WTC11 (cell line): ENCODE measurements around the gene ALS2CL. TPM values are rescaled to one million over a fixed set of nuclear protein-coding genes. Genes with fewer than 3 reads are reported as not detected.

ENCODE experiments used
- ATAC-seq: fragments of 200-7000 bp; cut with Tn5 transposase; 2 replicates; pipeline ENCODE4 v1.10.0; 2021; ENCODE audit warnings: mild to moderate bottlenecking, moderate library complexity
- CTCF ChIA-PET: fragments of 300-600 bp; sonication (Branson Sonifier 250); formaldehyde crosslinking; loops from one replicate; lab custom pipeline; 2021; ENCODE audit warnings: antibody characterized with exemption; lab: Charles Lee
- POLR2A ChIA-PET: fragments of 350-600 bp; sonication (Branson Sonifier 250); formaldehyde crosslinking; loops from one replicate; lab custom pipeline; 2021; ENCODE audit warnings: antibody characterized with exemption; lab: Charles Lee
- DNase-seq: peaks from one replicate; pipeline ENCODE4 v3.0.0; 2021; ENCODE audit warnings: low spot score
- H3K27ac Mint-ChIP-seq: 2 replicates; pipeline ENCODE4 v1.8.0; 2021; ENCODE audit warnings: mixed read lengths
- H3K27me3 Mint-ChIP-seq: 2 replicates; pipeline ENCODE4 v1.8.0; 2021; ENCODE audit warnings: low read depth, mild to moderate bottlenecking, moderate library complexity, mixed read lengths
- H3K36me3 Mint-ChIP-seq: 2 replicates; pipeline ENCODE4 v1.8.0; 2021; ENCODE audit warnings: mixed read lengths
- H3K4me1 Mint-ChIP-seq: 2 replicates; pipeline ENCODE4 v1.8.0; 2022; ENCODE audit warnings: mixed read lengths
- H3K4me3 Mint-ChIP-seq: 2 replicates; pipeline ENCODE4 v1.8.0; 2021; ENCODE audit warnings: mild to moderate bottlenecking, moderate library complexity, mixed read lengths
- H3K9me3 Mint-ChIP-seq: 2 replicates; pipeline ENCODE4 v1.8.0; 2021; ENCODE audit warnings: mixed read lengths
- AR ChIP-seq: fragments of 250-450 bp; sonication (Bioruptor Pico); IDR thresholded peaks from 2 replicates; pipeline ENCODE4 v1.9.0; 2021; ENCODE audit warnings: mild to moderate bottlenecking
- ELF4 ChIP-seq: sonication (generic); formaldehyde crosslinking; IDR thresholded peaks from 2 replicates; pipeline ENCODE4 v1.8.1; 2022; ENCODE audit warnings: low read depth, mild to moderate bottlenecking, moderate library complexity, missing genetic modification reagents
- ERG ChIP-seq: fragments of 250-450 bp; sonication (Bioruptor Pico); IDR thresholded peaks from 2 replicates; pipeline ENCODE4 v1.8.0; 2021; ENCODE audit warnings: mild to moderate bottlenecking
- GTF2I ChIP-seq: fragments of 250-450 bp; sonication (Bioruptor Pico); conservative IDR thresholded peaks from 2 replicates; pipeline ENCODE4 v1.4.0; 2021; ENCODE audit warnings: mild to moderate bottlenecking
- NFE2L1 ChIP-seq: sonication (generic); formaldehyde crosslinking; IDR thresholded peaks from 2 replicates; pipeline ENCODE4 v1.8.1; 2023; ENCODE audit warnings: missing genetic modification reagents
- ZNF532 ChIP-seq: fragments of 250-450 bp; sonication (Bioruptor Pico); IDR thresholded peaks from 2 replicates; pipeline ENCODE4 v1.9.0; 2021; ENCODE audit warnings: mild to moderate bottlenecking, borderline replicate concordance
- total RNA-seq: library from RNA; stranded (reverse); gene quantifications from 3 replicates; pipeline ENCODE4 v1.2.3, GENCODE V29; 2021
- TF ChIP-seq, protein P1 (sequence below): sonication (generic); formaldehyde crosslinking; IDR thresholded peaks from 2 replicates; pipeline ENCODE4 v1.8.0; 2022; ENCODE audit warnings: mild to moderate bottlenecking, missing genetic modification reagents
- TF ChIP-seq, protein P2 (sequence below): sonication (generic); formaldehyde crosslinking; IDR thresholded peaks from 2 replicates; pipeline ENCODE4 v1.8.1; 2023; ENCODE audit warnings: mild to moderate bottlenecking, missing genetic modification reagents

The ALS2CL gene
- total RNA-seq, 1 experiment from 2014 or later = 12.6 TPM

DNA sequence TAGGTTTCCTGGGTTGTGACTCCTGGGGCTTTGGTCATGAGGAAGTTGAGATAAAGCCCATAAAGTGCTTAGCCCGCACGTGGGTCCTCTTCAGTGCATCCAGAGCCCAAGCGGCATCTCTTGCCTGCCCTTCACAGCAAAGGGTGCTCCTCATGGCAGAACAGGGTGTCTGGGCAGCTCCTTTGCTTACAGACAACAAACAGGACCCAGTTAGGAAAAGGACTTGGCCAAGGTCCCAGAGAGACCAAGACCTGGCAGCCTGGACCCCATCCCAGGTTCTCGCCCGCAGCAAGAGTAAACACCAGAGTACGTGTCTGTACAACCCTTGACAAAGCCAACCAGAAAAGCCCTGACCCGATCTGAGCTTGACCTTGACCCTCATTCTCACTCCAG lies 27.0 kb downstream of the ALS2CL start:
- ATAC-seq (no peak), DNase-seq (no peak)
- TF ChIP-seq ELF4 (CRISPR knock-in tag) = no peak
- no peak for TF ChIP-seq NFE2L1 (CRISPR knock-in tag)
- TF ChIP-seq, protein P1, sequence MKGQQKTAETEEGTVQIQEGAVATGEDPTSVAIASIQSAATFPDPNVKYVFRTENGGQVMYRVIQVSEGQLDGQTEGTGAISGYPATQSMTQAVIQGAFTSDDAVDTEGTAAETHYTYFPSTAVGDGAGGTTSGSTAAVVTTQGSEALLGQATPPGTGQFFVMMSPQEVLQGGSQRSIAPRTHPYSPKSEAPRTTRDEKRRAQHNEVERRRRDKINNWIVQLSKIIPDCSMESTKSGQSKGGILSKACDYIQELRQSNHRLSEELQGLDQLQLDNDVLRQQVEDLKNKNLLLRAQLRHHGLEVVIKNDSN = no peak
- ChIA-PET CTCF (no interaction called here), POLR2A (no interaction called here)
- no peaks in the 10 kb centered on the region; the same call in 1 of the 2 replicates for H3K36me3 Mint-ChIP-seq
- H3K27ac Mint-ChIP-seq = no peak overlapping the region
- no peaks in the 10 kb centered on the region; the same call in 1 of the 2 replicates for H3K27me3 Mint-ChIP-seq
- H3K9me3 Mint-ChIP-seq = no peaks in the 10 kb centered on the region
- peaks cover 26% of the 10 kb centered on the region for H3K4me1 Mint-ChIP-seq
- no peak overlapping the region for H3K4me3 Mint-ChIP-seq

DNA sequence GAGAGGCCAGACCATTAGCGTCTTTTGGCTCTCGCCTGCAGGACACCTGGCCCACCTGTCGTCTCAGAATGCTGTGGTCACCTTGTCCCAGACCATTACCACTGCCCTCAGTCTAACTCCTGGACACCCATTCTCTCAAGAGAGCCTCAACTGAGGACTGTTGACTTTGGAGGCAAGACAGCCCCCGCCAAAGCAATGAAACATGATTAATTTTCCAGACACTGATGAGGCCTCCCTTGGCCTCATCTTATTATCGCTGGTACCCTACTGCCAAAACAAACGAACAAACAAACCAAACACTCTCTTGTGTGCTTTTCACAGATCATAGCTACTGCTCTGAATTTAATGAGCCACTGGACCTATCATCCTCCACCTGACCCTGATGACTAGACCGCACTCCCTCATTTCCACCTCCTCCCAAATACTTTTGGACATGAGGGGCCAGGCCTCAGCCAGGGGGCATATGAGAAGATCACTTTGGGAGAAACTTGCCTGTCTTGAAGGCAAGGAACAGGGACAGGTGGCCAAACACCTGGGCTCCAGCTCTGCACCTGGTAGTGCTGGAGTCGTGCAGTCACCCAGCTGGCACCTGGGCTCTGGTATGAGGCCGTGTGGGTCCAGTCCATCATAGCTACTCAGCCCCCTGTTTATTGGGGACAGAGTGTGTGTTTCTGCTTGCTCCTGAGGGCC lies 27.6 kb downstream of the ALS2CL start:
- peaks cover 32% of the 10 kb centered on the region for H3K4me1 Mint-ChIP-seq
- no peak for TF ChIP-seq GTF2I
- no peak for TF ChIP-seq AR (CRISPR knock-in tag)
- TF ChIP-seq, protein P2, sequence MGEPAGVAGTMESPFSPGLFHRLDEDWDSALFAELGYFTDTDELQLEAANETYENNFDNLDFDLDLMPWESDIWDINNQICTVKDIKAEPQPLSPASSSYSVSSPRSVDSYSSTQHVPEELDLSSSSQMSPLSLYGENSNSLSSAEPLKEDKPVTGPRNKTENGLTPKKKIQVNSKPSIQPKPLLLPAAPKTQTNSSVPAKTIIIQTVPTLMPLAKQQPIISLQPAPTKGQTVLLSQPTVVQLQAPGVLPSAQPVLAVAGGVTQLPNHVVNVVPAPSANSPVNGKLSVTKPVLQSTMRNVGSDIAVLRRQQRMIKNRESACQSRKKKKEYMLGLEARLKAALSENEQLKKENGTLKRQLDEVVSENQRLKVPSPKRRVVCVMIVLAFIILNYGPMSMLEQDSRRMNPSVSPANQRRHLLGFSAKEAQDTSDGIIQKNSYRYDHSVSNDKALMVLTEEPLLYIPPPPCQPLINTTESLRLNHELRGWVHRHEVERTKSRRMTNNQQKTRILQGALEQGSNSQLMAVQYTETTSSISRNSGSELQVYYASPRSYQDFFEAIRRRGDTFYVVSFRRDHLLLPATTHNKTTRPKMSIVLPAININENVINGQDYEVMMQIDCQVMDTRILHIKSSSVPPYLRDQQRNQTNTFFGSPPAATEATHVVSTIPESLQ (CRISPR knock-in tag) = no peak
- TF ChIP-seq ZNF532 (CRISPR knock-in tag) = no peak
- no peak for TF ChIP-seq ERG (CRISPR knock-in tag)
- TF ChIP-seq, all 79 proteins: peak for 0
- ChIA-PET POLR2A (no interaction called here), CTCF (no interaction called here)
- Mint-ChIP-seq H3K27me3 (no peaks in the 10 kb centered on the region; the same call in 1 of the 2 replicates), H3K4me3 (no peak overlapping the region), H3K9me3 (no peaks in the 10 kb centered on the region), H3K27ac (no peak overlapping the region), H3K36me3 (no peaks in the 10 kb centered on the region)
- DNase-seq = no peak
- ATAC-seq = no peak
